ENCODE data around the gene ERP29.

The ERP29 gene

DNA sequence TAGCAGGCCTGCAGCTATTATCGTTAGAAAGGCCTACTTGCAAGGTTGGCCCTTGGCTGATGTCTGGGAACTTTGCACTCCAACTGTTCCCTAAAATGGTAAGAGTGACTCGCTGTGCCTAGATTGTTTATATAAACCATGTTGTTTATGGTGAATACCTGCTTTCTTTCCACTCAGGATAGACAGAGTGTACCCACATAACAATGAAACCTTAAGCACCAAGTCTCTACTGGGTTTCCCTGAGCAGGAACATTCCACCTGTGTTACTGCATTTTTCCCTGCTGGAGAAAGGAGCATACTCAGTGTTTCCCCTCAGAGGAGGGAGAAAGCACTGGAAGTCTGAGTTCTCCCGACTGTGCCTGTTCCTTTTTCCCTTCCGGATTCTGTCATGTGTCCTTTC is 32.8 kb downstream of the ERP29 start:
- no peak for DNase-seq

DNA sequence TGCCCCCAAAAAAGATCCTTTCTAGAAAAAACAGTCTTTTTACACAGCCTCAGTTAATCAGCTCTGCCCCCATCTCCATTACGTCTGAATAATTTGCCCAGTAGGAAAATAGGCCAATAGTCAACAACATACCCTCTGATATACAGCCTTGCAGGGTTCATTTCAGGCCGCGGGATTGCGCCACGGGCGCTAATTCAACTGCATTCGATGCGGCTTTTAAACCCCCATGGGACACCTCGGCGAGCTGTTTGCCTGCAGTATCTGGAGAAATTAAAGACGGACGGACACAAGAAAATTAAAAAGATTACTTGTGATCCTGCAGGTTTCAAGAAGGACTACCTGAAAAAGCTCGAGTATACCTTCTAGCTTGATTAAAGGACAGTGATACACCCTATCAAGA is 36.1 kb downstream of the ERP29 start:
- no peak for DNase-seq

DNA sequence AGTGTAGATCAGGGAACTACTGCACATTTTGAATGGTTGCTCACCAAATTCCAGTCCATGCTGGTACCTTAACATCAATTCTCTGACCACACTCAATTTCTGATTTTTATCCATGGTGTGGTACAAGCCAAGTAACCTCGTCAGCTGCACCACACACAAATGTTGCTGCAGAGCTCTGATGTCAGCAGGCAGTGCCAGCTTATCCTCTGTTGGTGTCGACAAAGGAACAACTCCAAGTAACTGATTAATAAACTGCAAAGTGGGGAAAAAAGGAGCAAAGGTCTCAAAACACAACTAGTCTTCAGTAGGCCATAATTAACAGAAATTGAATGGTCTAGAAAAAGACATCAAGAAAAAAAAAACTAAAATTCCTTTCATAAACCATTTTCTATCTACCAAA is 47.9 kb downstream of the ERP29 start:
- DNase-seq = no peak

DNA sequence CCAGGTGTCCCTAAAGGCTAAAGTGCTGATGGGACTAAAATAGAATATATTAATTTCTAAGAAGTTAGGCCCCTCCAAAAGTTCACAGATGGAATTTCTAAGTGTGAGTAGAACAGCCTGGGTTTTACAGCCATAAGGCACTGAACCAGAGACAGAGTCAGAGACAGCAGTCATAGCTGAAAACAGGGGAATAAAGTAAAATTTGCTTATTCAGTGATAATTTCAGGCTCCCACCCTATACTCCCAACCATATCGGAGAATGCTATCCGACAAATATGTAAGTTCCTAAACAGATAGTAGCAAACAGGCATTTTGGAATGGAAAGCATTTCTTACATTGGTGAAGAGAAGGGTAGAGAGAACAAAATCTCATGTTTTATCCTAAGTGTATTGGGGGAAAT is 50.0 kb downstream of the ERP29 start:
- DNase-seq = no peak

DNA sequence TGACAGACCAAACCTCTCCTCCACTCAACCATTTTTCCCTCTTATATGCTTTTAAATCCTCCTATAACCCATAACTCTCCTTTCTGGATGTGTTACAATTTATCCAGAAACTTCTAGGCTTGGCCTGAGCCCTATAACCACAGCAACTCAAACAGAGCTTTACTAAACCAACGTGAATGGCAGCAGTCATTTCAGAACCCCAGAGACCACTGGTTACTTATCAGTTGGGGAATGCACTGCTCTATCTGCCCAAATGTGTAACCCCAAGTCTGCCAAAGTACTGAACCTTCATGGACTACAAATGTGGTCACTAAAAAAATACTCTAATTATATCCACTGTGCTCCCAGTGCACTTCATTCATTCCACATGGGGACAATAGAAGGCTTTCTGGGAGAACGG is 53.3 kb downstream of the ERP29 start:
- DNase-seq = no peak

All from NCI-H2171 (cell line).